A549 (cell line): ENCODE results near the gene RALGAPA1. TPM values are rescaled to one million over a fixed set of nuclear protein-coding genes. Genes with fewer than 3 reads are reported as not detected.

Experiments
- ATAC-seq, 2 experiments: fragments of 200-7000 bp in 1 of 2; fragments of >200 bp in 1 of 2; cut with Nextera tagmentation in 1 of 2; cut with Tn5 transposase in 1 of 2; 3 replicates each; pipeline versions ENCODE4 v1.8.0 to v1.9.1; 2018 to 2020; ENCODE audit warnings: mild to moderate bottlenecking in 1 of 2, moderate library complexity in 1 of 2
- CTCF ChIA-PET: fragments of 300-600 bp; sonication (Branson Sonifier 250); formaldehyde crosslinking; extraction: SDS; loops from one replicate; lab custom pipeline; 2021; ENCODE audit warnings: antibody characterized with exemption, inconsistent platforms; lab: Yijun Ruan, JAX
- POLR2A ChIA-PET: fragments of 350-600 bp; formaldehyde crosslinking; extraction: SDS; loops from one replicate; lab custom pipeline; 2021; ENCODE audit warnings: antibody characterized with exemption, inconsistent platforms; lab: Yijun Ruan, JAX
- DNase-seq, 2 experiments: peaks; one replicate each; pipeline versions ENCODE4 v3.0.0 to v3.0.0-alpha.2; 2011 to 2016; ENCODE audit warnings: low read depth in 1 of 2, low spot score in 1 of 2
- FAIRE-seq: peaks from 2 replicates; lab custom pipeline; 2011; peaks lifted over from hg19 to GRCh38; lab: Jason Lieb, UNC
- H3K27ac ChIP-seq, 2 experiments: fragments of >200 bp; sonication (Bioruptor Twin); formaldehyde crosslinking; 3 replicates each; pipeline ENCODE4 v1.5.1; 2016 to 2017
- H3K4me1 ChIP-seq: fragments of >200 bp; sonication (Bioruptor Twin); formaldehyde crosslinking; 3 replicates; pipeline ENCODE4 v1.6.1; 2016
- H3K4me2 ChIP-seq: fragments of >200 bp; sonication (Bioruptor Twin); formaldehyde crosslinking; 3 replicates; pipeline ENCODE4 v1.6.1; 2016
- H3K4me3 ChIP-seq: fragments of >200 bp; sonication (Bioruptor Twin); formaldehyde crosslinking; 3 replicates; pipeline ENCODE4 v1.5.1; 2016
- H3K9me3 ChIP-seq: fragments of >200 bp; sonication (Bioruptor Twin); formaldehyde crosslinking; 3 replicates; pipeline ENCODE4 v1.6.1; 2016
- ATOH8 ChIP-seq: fragments of 250-450 bp; sonication (Bioruptor Pico); IDR thresholded peaks from 2 replicates; pipeline ENCODE4 v1.5.0; 2020; ENCODE audit warnings: low read depth, mild to moderate bottlenecking, moderate library complexity
- CBX2 ChIP-seq: fragments of 200-600 bp; sonication (generic); IDR thresholded peaks from 2 replicates; pipeline ENCODE4 v1.6.1; 2016; ENCODE audit warnings: low read depth, mild to moderate bottlenecking, borderline replicate concordance
- CHD4 ChIP-seq: fragments of 200-600 bp; sonication (generic); IDR thresholded peaks from 2 replicates; pipeline ENCODE4 v1.6.1; 2016; ENCODE audit warnings: antibody characterized with exemption, mild to moderate bottlenecking, borderline replicate concordance
- E2F6 ChIP-seq: IDR thresholded peaks from 2 replicates; pipeline ENCODE4 v1.6.1; 2012; ENCODE audit warnings: low read depth, borderline replicate concordance
- ELK1 ChIP-seq: fragments of 150-350 bp; IDR thresholded peaks from 2 replicates; pipeline ENCODE4 v1.6.1; 2014; ENCODE audit warnings: low read depth, mild to moderate bottlenecking, low read length
- EP300 ChIP-seq, 2 experiments: fragments of >200 bp; sonication (Bioruptor Twin); formaldehyde crosslinking; IDR thresholded peaks; 2 replicates in 1 of 2; 3 replicates in 1 of 2; pipeline ENCODE4 v1.6.1; 2016 to 2017
- ESRRA ChIP-seq: fragments of 150-350 bp; IDR thresholded peaks from 2 replicates; pipeline ENCODE4 v1.6.1; 2014; ENCODE audit warnings: mild to moderate bottlenecking, low read length, borderline replicate concordance
- FOSB ChIP-seq: fragments of 250-450 bp; sonication (Bioruptor Pico); IDR thresholded peaks from 2 replicates; pipeline ENCODE4 v1.5.0; 2020; ENCODE audit warnings: mild to moderate bottlenecking, moderate library complexity
- HDAC2 ChIP-seq: fragments of 200-600 bp; sonication (generic); IDR thresholded peaks from 2 replicates; pipeline ENCODE4 v1.6.1; 2016
- HES2 ChIP-seq: fragments of >200 bp; sonication (Bioruptor Twin); formaldehyde crosslinking; IDR thresholded peaks from 2 replicates; pipeline ENCODE4 v1.6.1; 2016
- HOXB13 ChIP-seq: fragments of 250-450 bp; sonication (Bioruptor Pico); IDR thresholded peaks from 2 replicates; pipeline ENCODE4 v1.5.0; 2020; ENCODE audit warnings: low read depth, mild to moderate bottlenecking, moderate library complexity
- JUNB ChIP-seq: fragments of >200 bp; sonication (Bioruptor Twin); formaldehyde crosslinking; IDR thresholded peaks from 2 replicates; pipeline ENCODE4 v1.6.1; 2016
- MAX ChIP-seq: IDR thresholded peaks from 2 replicates; pipeline ENCODE4 v1.6.1; 2012
- MYC ChIP-seq: IDR thresholded peaks from 2 replicates; pipeline ENCODE4 v1.6.1; 2012; ENCODE audit warnings: mild to moderate bottlenecking, inconsistent platforms, low read length, improper control_type of control experiment, borderline replicate concordance
- NR3C1 ChIP-seq: fragments of >200 bp; sonication (Bioruptor Twin); formaldehyde crosslinking; IDR thresholded peaks from 3 replicates; pipeline ENCODE4 v1.6.1; 2017
- POLR2A ChIP-seq: IDR thresholded peaks from 2 replicates; pipeline ENCODE4 v1.6.1; 2012; ENCODE audit warnings: mild to moderate bottlenecking, low read length
- POLR2AphosphoS2 ChIP-seq: conservative IDR thresholded peaks from 2 replicates; pipeline ENCODE4 v1.6.1; 2012; ENCODE audit warnings: low read length, improper control_type of control experiment, inconsistent platforms
- RAD21 ChIP-seq, 2 experiments: fragments of >200 bp in 1 of 2; sonication (Bioruptor Twin) in 1 of 2; formaldehyde crosslinking in 1 of 2; IDR thresholded peaks in 1 of 2; conservative IDR thresholded peaks in 1 of 2; 2 replicates in 1 of 2; 3 replicates in 1 of 2; pipeline ENCODE4 v1.6.1; 2012 to 2018; ENCODE audit warnings: inconsistent platforms in 1 of 2
- RFX5 ChIP-seq: fragments of 450-650 bp; IDR thresholded peaks from 2 replicates; pipeline ENCODE4 v1.7.1; 2014; ENCODE audit warnings: antibody characterized with exemption, mild to moderate bottlenecking, moderate library complexity
- SMC3 ChIP-seq: fragments of >200 bp; sonication (Bioruptor Twin); formaldehyde crosslinking; IDR thresholded peaks from 3 replicates; pipeline ENCODE4 v1.6.1; 2018; ENCODE audit warnings: inconsistent platforms
- SREBF2 ChIP-seq: fragments of 450-650 bp; IDR thresholded peaks from 2 replicates; pipeline ENCODE4 v1.6.1; 2014; ENCODE audit warnings: mild to moderate bottlenecking, moderate library complexity
- TFCP2L1 ChIP-seq: fragments of 250-450 bp; sonication (Bioruptor Pico); IDR thresholded peaks from 2 replicates; pipeline ENCODE4 v1.5.0; 2021; ENCODE audit warnings: mild to moderate bottlenecking
- USF2 ChIP-seq: fragments of 450-650 bp; IDR thresholded peaks from 2 replicates; pipeline ENCODE4 v1.6.1; 2014; ENCODE audit warnings: antibody characterized with exemption
- ZC3H11A ChIP-seq: fragments of 450-650 bp; IDR thresholded peaks from 2 replicates; pipeline ENCODE4 v1.6.1; 2014; ENCODE audit warnings: antibody characterized with exemption, mild to moderate bottlenecking
- ZFP36 ChIP-seq: fragments of 450-650 bp; IDR thresholded peaks from 2 replicates; pipeline ENCODE4 v1.6.1; 2014; ENCODE audit warnings: borderline replicate concordance; ENCODE audit not compliant: partially characterized antibody
- WGBS: methylation state at CpG from one replicate; pipeline ENCODE4 v1.1.6; 2017; ENCODE audit errors: missing lambda C conversion rate; 5-methylcytosine and 5-hydroxymethylcytosine counted together
- polyA plus RNA-seq, 4 experiments: library from polyadenylated mRNA; depleted of rRNA in 3 of 4; stranded (reverse); fragments of >200 nt; fragmentation: RNase III in 1 of 4; extraction: RNeasy Plus Mini Kit Qiagen cat#74134 plus additional on column Dnase treatment in 1 of 4; gene quantifications; 2 replicates in 3 of 4; 3 replicates in 1 of 4; pipeline ENCODE4 v1.2.3, GENCODE V29; 2011 to 2017

Gene RALGAPA1
- polyA plus RNA-seq, 2 of the 4 experiments (the other 2 are of a cell fraction), result 8.2 to 17.1 TPM

GRCh38 chr14:35617500-35617899, 191.6 kb downstream of the RALGAPA1 start:
- H3K9me3 ChIP-seq, result 0 out of 3 replicates have a peak, but pooled peaks cover 6% of the 10 kb centered on the region
- TF ChIP-seq E2F6 (no peak), ELK1 (no peak), ATOH8 (CRISPR knock-in tag) (no peak), JUNB (no peak)
- FAIRE-seq (no peak), DNase-seq (no peak), ATAC-seq (no peak)
- H3K4me3 ChIP-seq, result no peak overlapping the region
- H3K4me2 ChIP-seq, result no peak overlapping the region
- POLR2A ChIA-PET, result no interaction called here
- H3K27ac ChIP-seq, result no peak overlapping the region
- CTCF ChIA-PET, result interaction anchor here (1.1 kb wide), 1 partner anchor 12 kb away, joined by 3 read pairs; no protein-coding TSS in a partner anchor
- WGBS, result 81% methylated on average over 3 of the region's 3 CpGs
- no peaks in the 10 kb centered on the region for H3K4me1 ChIP-seq

- H3K4me1 ChIP-seq, result no peaks in the 10 kb centered on the region
- no peak for DNase-seq
- H3K27ac ChIP-seq, result no peak overlapping the region
- no peak for FAIRE-seq
- CTCF ChIA-PET, result interaction anchor here (1.0 to 1.4 kb wide), 2 partner anchors 8 to 24 kb away, joined by 3 to 4 read pairs; no protein-coding TSS in a partner anchor
- ATAC-seq, result no peak
- no peak overlapping the region for H3K4me3 ChIP-seq
- TF ChIP-seq POLR2A (no peak), SREBF2 (no peak), MYC (no peak), MAX (no peak), HOXB13 (CRISPR knock-in tag) (no peak), JUNB (no peak), CBX2 (no peak), SMC3 (no peak), HDAC2 (no peak)
- TF ChIP-seq, all 56 proteins: peak for 0
- WGBS, result 64% methylated on average over 3 of the region's 3 CpGs
- POLR2A ChIA-PET, result no interaction called here
- Histone ChIP-seq H3K4me2 (no peak overlapping the region), H3K9me3 (no peaks in the 10 kb centered on the region)
Observed at GRCh38 chr14:35607380-35607779, 201.7 kb downstream of the RALGAPA1 start.

GRCh38 chr14:35600253-35600652, 208.8 kb downstream of the RALGAPA1 start:
- ChIA-PET CTCF (interaction anchor here (0.6 kb wide), 1 partner anchor 84 kb away, joined by 4 read pairs; no protein-coding TSS in a partner anchor), POLR2A (no interaction called here)
- peak; percentile 23 for FAIRE-seq
- H3K27ac ChIP-seq, result no peak overlapping the region
- H3K4me2 ChIP-seq, result no peak overlapping the region
- 100% methylated on average over 1 of the region's 1 CpG for WGBS
- H3K4me3 ChIP-seq, result no peak overlapping the region
- TF ChIP-seq RAD21 (conservative IDR thresholded peaks at IDR 0.05 in 1 of 2, IDR thresholded peaks at IDR 0.05 in 1 of 2) (no peak), TFCP2L1 (no peak), CHD4 (no peak), ZFP36 (no peak), ZC3H11A (no peak), EP300 (IDR thresholded peaks at IDR 0.05) (no peak), NR3C1 (no peak), ESRRA (no peak), HOXB13 (CRISPR knock-in tag) (no peak), RFX5 (no peak), HDAC2 (no peak), FOSB (CRISPR knock-in tag) (no peak), POLR2AphosphoS2 (no peak), POLR2A (no peak), HES2 (no peak), USF2 (no peak)
- H3K4me1 ChIP-seq, result peaks cover 3% of the 10 kb centered on the region; the same call in 1 of the 3 replicates
- H3K9me3 ChIP-seq, result no peaks in the 10 kb centered on the region
- DNase-seq, result no peak
- no peak for ATAC-seq
